A673 (cell line): ENCODE data around the gene CNTN1. TPM values are rescaled to one million over a fixed set of nuclear protein-coding genes. Genes with fewer than 3 reads are reported as not detected.

ENCODE experiments used
- BruUV-seq: library from RNA; stranded (reverse); fragments of 400-500 nt; replicated peaks from 2 replicates; lab custom pipeline; 2021; lab: Mats Ljungman, UMichigan
- CTCF ChIA-PET: fragments of 300-600 bp; sonication (Branson Sonifier 250); formaldehyde crosslinking; loops from one replicate; lab custom pipeline; 2022; ENCODE audit warnings: antibody characterized with exemption; lab: Charles Lee
- POLR2A ChIA-PET: fragments of 300-600 bp; sonication (Branson Sonifier 250); formaldehyde crosslinking; loops from one replicate; lab custom pipeline; 2022; ENCODE audit warnings: antibody characterized with exemption; ENCODE audit not compliant: low non-redundant PET; lab: Charles Lee
- DNase-seq: peaks from one replicate; pipeline ENCODE4 v3.0.0-alpha.2; 2015; ENCODE audit warnings: low spot score
- H3K27ac ChIP-seq: fragments of 200-600 bp; sonication (generic); 2 replicates; pipeline ENCODE4 v1.5.1; 2016; ENCODE audit warnings: mixed run types, low read depth, mild to moderate bottlenecking, mixed read lengths, antibody characterized with exemption, low read length; ENCODE audit not compliant: poor library complexity, severe bottlenecking
- H3K27me3 ChIP-seq: fragments of 200-600 bp; sonication (generic); replicated peaks from 2 replicates; pipeline ENCODE4 v1.6.1; 2017; ENCODE audit warnings: mixed run types, low read depth, mild to moderate bottlenecking, mixed read lengths, antibody characterized with exemption, low read length; ENCODE audit not compliant: insufficient read depth, poor library complexity
- H3K36me3 ChIP-seq: fragments of 200-600 bp; sonication (generic); 2 replicates; pipeline ENCODE4 v1.6.1; 2016; ENCODE audit warnings: mixed run types, mild to moderate bottlenecking, mixed read lengths, antibody characterized with exemption, low read length; ENCODE audit not compliant: insufficient read depth, poor library complexity, severe bottlenecking
- H3K4me1 ChIP-seq: fragments of 200-600 bp; sonication (generic); 2 replicates; pipeline ENCODE4 v1.6.1; 2017; ENCODE audit warnings: mixed run types, mild to moderate bottlenecking, mixed read lengths, antibody characterized with exemption, low read length; ENCODE audit not compliant: insufficient read depth, poor library complexity, severe bottlenecking
- H3K4me3 ChIP-seq: fragments of 200-600 bp; sonication (generic); 2 replicates; pipeline ENCODE4 v1.5.1; 2016; ENCODE audit warnings: low read depth, mixed run types, mild to moderate bottlenecking, mixed read lengths, low read length; ENCODE audit not compliant: poor library complexity, severe bottlenecking
- H3K9me3 ChIP-seq: fragments of 200-600 bp; sonication (generic); 2 replicates; pipeline ENCODE4 v1.6.1; 2016; ENCODE audit warnings: mixed run types, low read depth, mild to moderate bottlenecking, mixed read lengths, antibody characterized with exemption, low read length; ENCODE audit not compliant: poor library complexity, severe bottlenecking
- EZH2 ChIP-seq: fragments of 200-600 bp; sonication (generic); IDR thresholded peaks from 2 replicates; pipeline ENCODE4 v1.6.1; 2017; ENCODE audit warnings: borderline replicate concordance, low read depth, mild to moderate bottlenecking, mixed read lengths, antibody characterized with exemption, low read length; ENCODE audit not compliant: poor library complexity, severe bottlenecking
- intact Hi-C: fragments of 100-400 bp; cut with micrococcal nuclease; formaldehyde crosslinking; loops from one replicate; pipeline ENCODE4 v1.10.0; 2022; ENCODE audit not compliant: unreplicated experiment
- total RNA-seq: library from RNA; stranded (reverse); gene quantifications from 2 replicates; pipeline ENCODE4 v1.2.3, GENCODE V29; 2021
- TF ChIP-seq, protein P1 (sequence below): fragments of 300-800, 200-600 bp; sonication (generic); conservative IDR thresholded peaks from 2 replicates; pipeline ENCODE4 v1.5.1; 2017; ENCODE audit warnings: low read depth, mild to moderate bottlenecking, antibody characterized with exemption, low read length, moderate library complexity, mixed read lengths

CNTN1 gene
- total RNA-seq, 1 experiment from 2014 or later, result 0.90 TPM

DNA sequence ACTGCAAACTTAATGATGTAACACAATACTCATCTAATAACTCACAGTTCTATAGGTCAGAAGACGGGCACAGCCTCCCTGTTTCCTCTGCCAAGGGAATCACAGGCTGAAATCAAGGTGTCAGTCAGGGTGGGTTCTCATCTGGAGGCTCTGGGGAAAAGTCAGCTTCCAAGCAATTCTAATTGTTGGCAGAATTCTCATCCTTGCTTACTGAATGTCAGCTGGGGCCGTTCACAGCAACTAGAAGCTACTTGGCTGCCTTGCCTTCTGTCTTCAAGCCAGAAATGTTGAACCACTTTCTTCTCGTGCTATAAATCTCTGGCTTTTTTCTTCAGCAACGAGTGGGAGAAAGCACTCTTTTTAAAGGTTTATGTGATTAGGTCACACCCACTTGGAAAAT is 415.8 kb downstream of the CNTN1 start:
- DNase-seq, result no peak
- CTCF ChIA-PET, result no interaction called here
- BruUV-seq, result no TSS peak
- Histone ChIP-seq H3K27me3 (no peaks in the 10 kb centered on the region), H3K9me3 (no peaks in the 10 kb centered on the region), H3K27ac (no peak overlapping the region), H3K4me3 (no peak overlapping the region), H3K4me1 (no peaks in the 10 kb centered on the region), H3K36me3 (no peaks in the 10 kb centered on the region)
- intact Hi-C loops, result no loop called here
- no peak for TF ChIP-seq EZH2
- TF ChIP-seq, protein P1, sequence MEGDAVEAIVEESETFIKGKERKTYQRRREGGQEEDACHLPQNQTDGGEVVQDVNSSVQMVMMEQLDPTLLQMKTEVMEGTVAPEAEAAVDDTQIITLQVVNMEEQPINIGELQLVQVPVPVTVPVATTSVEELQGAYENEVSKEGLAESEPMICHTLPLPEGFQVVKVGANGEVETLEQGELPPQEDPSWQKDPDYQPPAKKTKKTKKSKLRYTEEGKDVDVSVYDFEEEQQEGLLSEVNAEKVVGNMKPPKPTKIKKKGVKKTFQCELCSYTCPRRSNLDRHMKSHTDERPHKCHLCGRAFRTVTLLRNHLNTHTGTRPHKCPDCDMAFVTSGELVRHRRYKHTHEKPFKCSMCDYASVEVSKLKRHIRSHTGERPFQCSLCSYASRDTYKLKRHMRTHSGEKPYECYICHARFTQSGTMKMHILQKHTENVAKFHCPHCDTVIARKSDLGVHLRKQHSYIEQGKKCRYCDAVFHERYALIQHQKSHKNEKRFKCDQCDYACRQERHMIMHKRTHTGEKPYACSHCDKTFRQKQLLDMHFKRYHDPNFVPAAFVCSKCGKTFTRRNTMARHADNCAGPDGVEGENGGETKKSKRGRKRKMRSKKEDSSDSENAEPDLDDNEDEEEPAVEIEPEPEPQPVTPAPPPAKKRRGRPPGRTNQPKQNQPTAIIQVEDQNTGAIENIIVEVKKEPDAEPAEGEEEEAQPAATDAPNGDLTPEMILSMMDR, result no peak
- POLR2A ChIA-PET, result no interaction called here

DNA sequence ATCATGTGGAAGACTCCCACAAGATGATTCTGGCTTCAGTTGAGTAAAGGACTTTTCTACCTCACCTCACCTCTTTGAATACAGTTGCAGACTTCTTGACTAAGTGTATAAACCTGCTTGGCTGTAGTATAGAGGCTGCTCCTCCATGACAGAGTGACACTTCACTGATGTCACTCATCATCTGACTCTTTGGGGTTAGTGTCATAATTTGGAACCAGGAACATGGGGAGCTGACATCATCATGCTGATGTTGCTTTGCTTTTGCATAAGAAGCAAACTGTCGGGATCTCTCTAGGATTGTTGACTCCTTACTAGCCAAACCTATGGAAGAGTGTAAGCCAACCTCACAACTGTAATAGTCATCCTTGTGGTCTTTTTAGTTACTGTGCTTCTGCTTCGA is 420.7 kb downstream of the CNTN1 start:
- intact Hi-C loops, result no loop called here
- Histone ChIP-seq H3K4me1 (no peaks in the 10 kb centered on the region), H3K36me3 (no peaks in the 10 kb centered on the region), H3K27me3 (no peaks in the 10 kb centered on the region), H3K9me3 (no peaks in the 10 kb centered on the region), H3K27ac (no peak overlapping the region), H3K4me3 (no peak overlapping the region)
- ChIA-PET CTCF (no interaction called here), POLR2A (no interaction called here)
- no peak for DNase-seq
- BruUV-seq, result no TSS peak
- TF ChIP-seq EZH2, result no peak
- TF ChIP-seq, protein P1, result no peak

DNA sequence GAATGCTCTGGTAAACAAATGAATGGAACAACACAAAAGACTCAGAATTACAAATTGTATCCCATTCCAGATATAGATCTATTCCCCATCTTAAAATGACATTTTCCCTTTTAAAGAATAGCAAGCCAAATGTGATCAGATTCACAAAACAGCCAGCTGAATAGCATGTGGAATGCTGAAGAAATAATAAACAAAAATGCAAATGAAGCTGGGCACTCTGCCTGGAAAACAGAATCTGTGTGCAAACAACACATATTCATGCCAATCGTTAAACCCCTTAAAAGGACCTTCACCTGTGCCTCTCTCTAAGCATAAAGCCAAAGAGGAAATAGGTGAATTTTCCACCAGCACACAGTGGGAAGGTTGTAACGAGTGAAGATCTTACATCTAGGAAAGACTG is 428.0 kb downstream of the CNTN1 start:
- no peak for DNase-seq
- H3K36me3 ChIP-seq, result no peaks in the 10 kb centered on the region
- no peaks in the 10 kb centered on the region for H3K27me3 ChIP-seq
- TF ChIP-seq, protein P1, result no peak
- no peak for TF ChIP-seq EZH2
- CTCF ChIA-PET, result no interaction called here
- no peak overlapping the region for H3K27ac ChIP-seq
- intact Hi-C loops, result no loop called here
- H3K4me1 ChIP-seq, result no peaks in the 10 kb centered on the region
- no peak overlapping the region for H3K4me3 ChIP-seq
- BruUV-seq, result no TSS peak
- POLR2A ChIA-PET, result no interaction called here
- H3K9me3 ChIP-seq, result no peaks in the 10 kb centered on the region
